Right lobe of liver (tissue), 6 donors: Measurements from ENCODE around the gene EPB41L1. TPM values are rescaled to one million over a fixed set of nuclear protein-coding genes. Genes with fewer than 3 reads are reported as not detected.
"Not testable (repeated sequence)": the region's sequence is repeated elsewhere in the genome, so short reads cannot be mapped to it uniquely, and the experiment has no call there.

Experiments
- ATAC-seq, 4 donors: fragments of 200-7000 bp; cut with Tn5 transposase; one replicate each; pipeline ENCODE4 v1.9.1; 2020; ENCODE audit warnings: mild to moderate bottlenecking in 4 of 4, moderate library complexity in 4 of 4
- DNase-seq, 3 donors: peaks; one replicate each; pipeline ENCODE4 v3.0.0-alpha.2; 2020
- H3K27ac ChIP-seq, 3 donors: fragments of 200-600 bp; one replicate each; pipeline ENCODE4 v1.8.0; 2022
- H3K27me3 ChIP-seq, 2 donors: fragments of 200-600 bp; one replicate each; pipeline ENCODE4 v1.8.0; 2022
- H3K36me3 ChIP-seq, 4 donors: fragments of 200-600 bp; sonication (generic) in 1 of 4; one replicate each; pipeline versions ENCODE4 v1.5.1 to v1.8.0; 2017 to 2022; ENCODE audit warnings: control low read depth in 1 of 4
- H3K4me1 ChIP-seq, 4 donors: fragments of 200-600 bp; sonication (generic) in 1 of 4; one replicate each; pipeline versions ENCODE4 v1.5.1 to v1.8.0; 2017 to 2022; ENCODE audit warnings: control low read depth in 1 of 4
- H3K4me3 ChIP-seq, 3 donors: fragments of 200-600 bp; one replicate each; pipeline ENCODE4 v1.8.0; 2022
- H3K9me3 ChIP-seq, 4 donors: fragments of 200-600 bp; sonication (generic) in 1 of 4; one replicate each; pipeline versions ENCODE4 v1.5.1 to v1.8.0; 2017 to 2022; ENCODE audit warnings: control low read depth in 1 of 4
- POLR2A ChIP-seq: fragments of 450-650 bp; IDR thresholded peaks from one replicate; pipeline ENCODE4 v1.6.1; 2017; ENCODE audit warnings: antibody characterized with exemption, mild to moderate bottlenecking
- WGBS: methylation state at CpG from one replicate; pipeline ENCODE4 v1.1.6; 2018; ENCODE audit warnings: low coverage, low lambda C conversion rate; ENCODE audit not compliant: insufficient coverage; ENCODE audit errors: missing lambda C conversion rate; 5-methylcytosine and 5-hydroxymethylcytosine counted together
- intact Hi-C, 2 donors: fragments of 100-400 bp; cut with DNase I; formaldehyde crosslinking; loops; one replicate each; pipeline versions ENCODE4 v1.11.2 to v1.14.1; 2022
- total RNA-seq, 6 experiments: library from RNA; depleted of rRNA in 2 of 6; stranded (reverse); fragments of >200 nt in 2 of 6; fragmentation: NEBNext Ultra II Directional in 3 of 6; extraction: Animal tissue kit (Norgen Biotek cat#: 25700) in 3 of 6; gene quantifications; one replicate each; pipeline versions ENCODE4 v1.1.0 to v1.2.4, GENCODE V29; 2016 to 2023
- TF ChIP-seq, protein P1 (sequence below), 4 donors: fragments of 200-600 bp in 3 of 4; fragments of 450-650 bp in 1 of 4; IDR thresholded peaks; one replicate each; pipeline versions ENCODE4 v1.5.1 to v1.8.0; 2016 to 2022; ENCODE audit warnings: antibody characterized with exemption in 4 of 4, mild to moderate bottlenecking in 2 of 4
- donor health status: DM: no; HTN: yes; CAD: no.
- donor health status: DM: no; HTN: no; CAD: no.
- donor health status: DM: no; HTN: no; CAD: no.
- donor health status: DM: no; HTN: yes; CAD: no.
- donor health status: DM: no; HTN: yes; CAD: no.

Gene EPB41L1
- total RNA-seq, 6 experiments from 2014 or later: 3.1 to 13.2 (median 5.3) TPM

DNA sequence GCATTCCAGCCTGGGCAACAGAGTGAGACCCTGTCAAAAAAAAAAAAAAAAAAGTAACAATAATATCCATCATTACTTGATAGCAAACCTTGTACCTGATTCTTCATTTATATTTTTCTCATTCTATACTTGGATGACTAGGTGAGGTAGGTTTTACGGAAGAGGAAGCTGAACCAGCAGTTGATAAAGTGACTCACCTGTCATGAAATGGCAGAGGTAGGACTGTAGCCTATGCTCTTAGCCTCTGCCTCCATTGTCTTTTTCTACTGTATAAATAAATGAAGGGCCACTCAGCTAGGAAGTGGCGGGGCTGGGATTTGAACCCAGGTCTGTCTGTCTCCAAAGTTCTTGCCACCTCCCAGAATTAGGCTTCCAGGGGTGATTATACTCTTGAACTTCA lies 20.7 kb upstream of the EPB41L1 start:
- WGBS: 93% methylated on average over 2 of the region's 2 CpGs
- intact Hi-C loops: no loop called here
- DNase-seq (no peak), ATAC-seq (no peak)
- Histone ChIP-seq H3K9me3 (no peaks in the 10 kb centered on the region), H3K4me1 (peaks cover 0 to 1% (median under 1%) of the 10 kb centered on the region in 4 donors), H3K4me3 (no peak overlapping the region), H3K27me3 (no peaks in the 10 kb centered on the region), H3K36me3 (no peaks in the 10 kb centered on the region), H3K27ac (no peak overlapping the region)
- TF ChIP-seq POLR2A: no peak
- TF ChIP-seq, protein P1, sequence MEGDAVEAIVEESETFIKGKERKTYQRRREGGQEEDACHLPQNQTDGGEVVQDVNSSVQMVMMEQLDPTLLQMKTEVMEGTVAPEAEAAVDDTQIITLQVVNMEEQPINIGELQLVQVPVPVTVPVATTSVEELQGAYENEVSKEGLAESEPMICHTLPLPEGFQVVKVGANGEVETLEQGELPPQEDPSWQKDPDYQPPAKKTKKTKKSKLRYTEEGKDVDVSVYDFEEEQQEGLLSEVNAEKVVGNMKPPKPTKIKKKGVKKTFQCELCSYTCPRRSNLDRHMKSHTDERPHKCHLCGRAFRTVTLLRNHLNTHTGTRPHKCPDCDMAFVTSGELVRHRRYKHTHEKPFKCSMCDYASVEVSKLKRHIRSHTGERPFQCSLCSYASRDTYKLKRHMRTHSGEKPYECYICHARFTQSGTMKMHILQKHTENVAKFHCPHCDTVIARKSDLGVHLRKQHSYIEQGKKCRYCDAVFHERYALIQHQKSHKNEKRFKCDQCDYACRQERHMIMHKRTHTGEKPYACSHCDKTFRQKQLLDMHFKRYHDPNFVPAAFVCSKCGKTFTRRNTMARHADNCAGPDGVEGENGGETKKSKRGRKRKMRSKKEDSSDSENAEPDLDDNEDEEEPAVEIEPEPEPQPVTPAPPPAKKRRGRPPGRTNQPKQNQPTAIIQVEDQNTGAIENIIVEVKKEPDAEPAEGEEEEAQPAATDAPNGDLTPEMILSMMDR (IDR thresholded peaks at IDR 0.05): no peak

DNA sequence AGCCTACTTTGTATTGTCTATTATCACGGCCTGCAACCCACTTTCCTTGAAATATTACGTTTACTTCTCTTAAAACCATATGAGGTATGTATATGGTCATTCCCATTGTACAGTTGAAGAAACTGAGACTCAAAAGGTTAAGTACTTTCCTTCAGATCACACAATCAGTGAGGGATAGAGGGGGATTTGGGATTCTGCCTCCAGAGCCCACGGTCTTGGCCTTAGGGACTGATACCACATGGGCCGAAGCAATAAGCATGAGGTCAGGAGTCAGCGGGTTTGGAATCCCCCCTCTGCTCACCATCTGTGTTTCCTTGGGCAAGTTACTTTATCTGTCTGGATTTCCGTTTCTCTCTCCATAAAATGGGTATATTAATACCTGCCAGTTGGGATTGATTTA lies 19.4 kb upstream of the EPB41L1 start:
- no peaks in the 10 kb centered on the region for H3K9me3 ChIP-seq
- 83% methylated on average over 6 of the region's 6 CpGs for WGBS
- H3K27ac ChIP-seq: no peak overlapping the region
- peaks cover 0 to 4% (median 1%) of the 10 kb centered on the region in 4 donors for H3K4me1 ChIP-seq
- TF ChIP-seq, protein P1 (IDR thresholded peaks at IDR 0.05): no peak
- no peak for TF ChIP-seq POLR2A
- intact Hi-C loops: loop anchor here (5.0 kb wide), 1 partner anchor 138 kb away; no protein-coding TSS in a partner anchor
- no peaks in the 10 kb centered on the region for H3K36me3 ChIP-seq
- H3K4me3 ChIP-seq: no peak overlapping the region
- no peak for DNase-seq
- no peaks in the 10 kb centered on the region for H3K27me3 ChIP-seq
- no peak for ATAC-seq

DNA sequence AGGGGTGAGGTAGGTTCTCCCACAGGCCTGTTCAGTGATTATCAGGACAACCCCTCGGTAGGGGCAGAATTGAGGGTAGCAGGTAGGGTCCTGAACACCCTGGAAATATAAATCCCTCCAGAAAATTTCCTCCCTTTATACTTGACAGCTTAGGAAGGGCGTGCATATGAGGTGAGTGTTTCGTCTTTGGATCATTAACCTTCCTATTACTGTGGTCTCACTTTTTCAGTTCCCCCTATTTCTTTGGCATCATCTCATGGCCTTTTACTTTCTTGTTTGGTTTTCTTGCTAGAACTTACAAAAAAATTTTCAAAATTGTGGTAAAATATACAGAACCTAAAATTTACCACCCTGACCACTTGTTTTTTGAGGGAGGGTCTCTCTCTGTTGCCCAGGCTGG lies 18.7 kb upstream of the EPB41L1 start:
- no peak overlapping the region for H3K4me3 ChIP-seq
- H3K36me3 ChIP-seq: no peaks in the 10 kb centered on the region
- no peaks in the 10 kb centered on the region for H3K27me3 ChIP-seq
- WGBS: 30% methylated on average over 2 of the region's 3 CpGs
- ATAC-seq (no peak), DNase-seq (no peak)
- H3K4me1 ChIP-seq: peaks cover 0 to 4% (median 1%) of the 10 kb centered on the region in 4 donors
- no peak for TF ChIP-seq POLR2A
- TF ChIP-seq, protein P1 (IDR thresholded peaks at IDR 0.05): no peak
- intact Hi-C loops: loop anchor here (5.0 kb wide), 1 partner anchor 139 kb away; no protein-coding TSS in a partner anchor
- H3K27ac ChIP-seq: no peak overlapping the region
- no peaks in the 10 kb centered on the region for H3K9me3 ChIP-seq

DNA sequence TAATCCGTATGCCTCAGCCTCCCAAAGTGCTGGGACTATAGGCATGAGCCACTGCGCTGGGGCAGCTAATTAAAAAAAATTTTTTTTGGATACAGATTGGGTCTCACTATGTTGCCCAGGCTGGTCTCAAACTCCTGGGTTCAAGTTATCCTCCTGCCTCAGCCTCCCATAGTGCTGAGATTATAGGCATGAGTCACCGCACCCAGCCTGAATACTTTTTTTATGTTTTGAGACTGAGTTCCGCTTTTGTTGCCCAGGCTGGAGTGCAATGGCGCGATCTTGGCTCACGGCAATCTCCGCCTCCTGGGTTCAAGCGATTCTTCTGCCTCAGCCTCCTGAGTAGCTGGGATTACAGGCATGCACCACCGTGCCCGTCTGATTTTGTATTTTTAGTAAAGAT lies 17.2 kb upstream of the EPB41L1 start:
- WGBS: 79% methylated on average over 11 of the region's 11 CpGs
- H3K4me1 ChIP-seq, H3K36me3 ChIP-seq, H3K27ac ChIP-seq, DNase-seq, H3K9me3 ChIP-seq, ATAC-seq, H3K27me3 ChIP-seq, H3K4me3 ChIP-seq: not testable (repeated sequence)
- intact Hi-C loops: loop anchor here (5.0 kb wide), 1 partner anchor 140 kb away; no protein-coding TSS in a partner anchor

DNA sequence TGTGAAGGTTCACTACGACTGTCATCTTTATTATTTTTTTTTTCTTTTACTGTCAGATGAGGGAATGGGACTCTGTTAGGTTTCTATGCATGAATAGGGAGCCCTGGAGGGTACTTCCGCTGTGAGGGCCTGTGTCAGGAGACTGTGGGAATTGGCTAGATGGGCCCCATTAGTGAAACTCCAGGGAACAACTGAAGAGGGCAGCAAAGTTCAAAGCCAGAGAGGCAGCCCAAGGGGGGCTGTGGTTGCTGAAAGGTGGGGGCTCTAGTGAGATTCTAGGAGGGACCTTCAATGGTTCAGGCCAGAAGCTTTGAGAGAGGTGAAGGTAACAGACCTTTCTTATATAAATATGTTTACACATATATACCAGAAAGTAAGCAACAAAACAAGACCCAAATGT lies 13.2 kb upstream of the EPB41L1 start:
- WGBS: 70% methylated on average over 2 of the region's 2 CpGs
- ATAC-seq: no peak
- no peak for TF ChIP-seq POLR2A
- TF ChIP-seq, protein P1 (IDR thresholded peaks at IDR 0.05): no peak

More for the DNA sequence above, 13.2 kb upstream of the EPB41L1 start:
- peaks cover 0 to 4% (median 1%) of the 10 kb centered on the region in 4 donors for H3K4me1 ChIP-seq
- H3K36me3 ChIP-seq: no peaks in the 10 kb centered on the region
- no peaks in the 10 kb centered on the region for H3K9me3 ChIP-seq
- DNase-seq: no peak
- no peak overlapping the region for H3K27ac ChIP-seq
- H3K27me3 ChIP-seq: no peaks in the 10 kb centered on the region
- intact Hi-C loops: no loop called here
- no peak overlapping the region for H3K4me3 ChIP-seq
